TTC549 (cell line): ENCODE measurements around the gene TBX4.
"Not testable (repeated sequence)": the region's sequence is repeated elsewhere in the genome, so short reads cannot be mapped to it uniquely, and the experiment has no call there.

Source experiments
- FAIRE-seq: peaks from 2 replicates; lab custom pipeline; 2012; peaks lifted over from hg19 to GRCh38; lab: Jason Lieb, UNC

TBX4 gene

GRCh38 chr17:61486135-61487120 lies 34.2 kb downstream of the TBX4 start:
- FAIRE-seq, result no peak

- no peak for FAIRE-seq
Observed at GRCh38 chr17:61487161-61487988, 35.2 kb downstream of the TBX4 start.

GRCh38 chr17:61487989-61488595 lies 35.9 kb downstream of the TBX4 start:
- no peak for FAIRE-seq

- FAIRE-seq, result no peak
Observed at GRCh38 chr17:61488878-61489718, 36.9 kb downstream of the TBX4 start.

- FAIRE-seq, result no peak
Observed at GRCh38 chr17:61489719-61490490, 37.7 kb downstream of the TBX4 start.

- no peak for FAIRE-seq
Observed at GRCh38 chr17:61490540-61490975, 38.3 kb downstream of the TBX4 start.

- FAIRE-seq, result no peak
Observed at GRCh38 chr17:61491981-61492380, 39.8 kb downstream of the TBX4 start.

- no peak for FAIRE-seq
Observed at GRCh38 chr17:61492759-61493526, 40.7 kb downstream of the TBX4 start.

- FAIRE-seq, result not testable (repeated sequence)
Observed at GRCh38 chr17:61493830-61494324, 41.7 kb downstream of the TBX4 start.

- no peak for FAIRE-seq
Observed at GRCh38 chr17:61494325-61495160, 42.3 kb downstream of the TBX4 start.

- no peak for FAIRE-seq
Observed at GRCh38 chr17:61495161-61495857, 43.1 kb downstream of the TBX4 start.

GRCh38 chr17:61496174-61496956 lies 44.1 kb downstream of the TBX4 start:
- no peak for FAIRE-seq

GRCh38 chr17:61496957-61497653 lies 44.9 kb downstream of the TBX4 start:
- no peak for FAIRE-seq

GRCh38 chr17:61498042-61498994 lies 46.1 kb downstream of the TBX4 start:
- no peak for FAIRE-seq

- no peak for FAIRE-seq
Observed at GRCh38 chr17:61499632-61500031, 47.4 kb downstream of the TBX4 start.

- FAIRE-seq, result no peak
Observed at GRCh38 chr17:61500287-61500686, 48.1 kb downstream of the TBX4 start.
